ENCODE data around the gene NRDC.

Gene NRDC

DNA sequence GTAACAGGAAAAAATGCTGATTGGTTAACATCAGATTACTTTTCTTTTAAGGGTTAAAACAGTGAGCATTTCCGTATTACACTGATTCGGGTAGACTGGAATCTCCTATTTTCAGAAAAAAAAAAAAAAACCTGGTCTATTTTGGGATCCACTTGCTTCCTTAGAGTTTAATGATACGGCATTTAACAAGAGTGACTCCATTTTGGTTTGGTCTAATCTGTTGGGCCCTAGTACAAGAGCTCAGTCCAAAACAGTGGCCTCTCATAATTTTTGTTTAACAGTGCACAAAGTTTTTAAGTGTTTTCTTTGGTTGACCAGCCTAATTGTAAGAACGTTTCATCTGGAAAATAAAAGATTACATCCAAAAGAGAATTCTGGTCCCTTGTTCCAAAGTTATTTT lies 120.2 kb downstream of the NRDC start:
- no peak for DNase-seq

DNA sequence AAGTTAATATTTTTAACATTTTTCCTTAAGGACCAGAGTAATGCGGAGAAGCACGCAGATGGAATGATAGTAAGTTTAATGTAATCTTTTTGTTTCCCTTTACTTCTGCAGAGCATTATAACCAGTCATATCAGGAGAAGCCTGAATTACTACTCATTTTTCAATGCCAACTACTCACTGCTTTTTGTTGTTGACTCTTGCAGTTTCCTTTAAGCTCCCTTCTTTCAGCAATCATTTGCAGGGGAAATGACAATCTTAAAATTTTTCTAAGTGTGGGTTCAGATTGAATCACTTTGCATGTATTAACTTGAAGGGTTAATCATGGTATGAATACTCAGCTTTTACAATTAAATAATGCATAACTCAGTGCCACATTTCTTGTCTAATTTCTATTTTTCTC lies 122.2 kb downstream of the NRDC start:
- no peak for DNase-seq

DNA sequence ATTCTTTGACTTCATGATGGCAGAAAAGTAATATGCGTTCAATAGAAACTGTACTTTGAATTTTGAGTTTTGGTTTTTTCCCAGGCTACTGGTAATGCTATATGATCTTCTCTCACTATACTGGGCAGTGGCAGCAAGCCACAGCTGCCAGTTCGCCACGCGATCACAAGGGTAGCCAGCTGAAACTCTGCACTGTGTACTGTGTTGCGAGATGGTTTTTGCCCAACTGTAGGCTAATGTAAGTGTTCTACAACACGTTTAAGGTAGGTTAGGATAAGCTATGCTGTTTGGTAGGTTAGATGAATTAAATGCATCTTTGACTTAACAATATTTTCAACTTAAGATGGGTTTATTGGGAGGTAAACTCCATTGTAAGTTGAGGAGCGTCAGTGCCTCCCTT lies 123.1 kb downstream of the NRDC start:
- no peak for DNase-seq

DNA sequence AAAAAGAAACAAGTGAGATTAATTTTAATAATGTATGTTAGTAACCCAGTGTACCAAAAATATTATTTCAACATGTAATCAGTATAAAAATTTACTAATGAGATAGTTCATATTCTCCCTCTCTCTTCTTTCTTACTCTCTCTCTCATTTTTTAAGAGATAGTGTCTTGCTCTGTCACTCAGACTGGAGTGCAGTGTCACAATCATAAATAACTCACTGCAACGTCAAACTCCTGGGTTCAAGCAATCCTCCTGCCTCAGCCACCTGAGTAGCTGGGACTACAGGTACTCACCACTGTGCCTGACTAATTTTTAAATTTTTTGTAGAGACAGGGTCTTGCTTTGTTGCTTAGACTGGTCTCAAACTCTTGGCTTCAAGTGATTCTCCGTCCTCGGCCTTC lies 123.9 kb downstream of the NRDC start:
- no peak for DNase-seq

DNA sequence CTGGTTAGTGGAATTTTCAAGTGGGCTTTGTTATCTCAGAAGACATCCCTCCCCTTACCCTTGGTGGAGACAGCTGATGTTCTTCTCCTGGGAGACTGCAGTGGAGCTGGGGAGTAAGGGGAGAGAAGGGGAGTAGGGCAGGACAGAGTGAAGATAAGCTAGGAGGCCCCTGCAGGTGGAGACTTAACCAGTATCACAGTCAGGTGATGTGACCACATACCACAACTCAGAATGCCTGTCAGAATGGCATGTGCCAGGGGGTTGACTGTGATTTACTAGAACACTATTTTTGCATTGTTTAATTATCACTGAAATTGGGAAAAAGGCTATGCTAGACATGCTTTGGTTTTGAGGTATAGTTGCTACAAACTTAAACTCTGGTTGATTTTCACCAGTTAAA lies 124.6 kb downstream of the NRDC start:
- no peak for DNase-seq

DNA sequence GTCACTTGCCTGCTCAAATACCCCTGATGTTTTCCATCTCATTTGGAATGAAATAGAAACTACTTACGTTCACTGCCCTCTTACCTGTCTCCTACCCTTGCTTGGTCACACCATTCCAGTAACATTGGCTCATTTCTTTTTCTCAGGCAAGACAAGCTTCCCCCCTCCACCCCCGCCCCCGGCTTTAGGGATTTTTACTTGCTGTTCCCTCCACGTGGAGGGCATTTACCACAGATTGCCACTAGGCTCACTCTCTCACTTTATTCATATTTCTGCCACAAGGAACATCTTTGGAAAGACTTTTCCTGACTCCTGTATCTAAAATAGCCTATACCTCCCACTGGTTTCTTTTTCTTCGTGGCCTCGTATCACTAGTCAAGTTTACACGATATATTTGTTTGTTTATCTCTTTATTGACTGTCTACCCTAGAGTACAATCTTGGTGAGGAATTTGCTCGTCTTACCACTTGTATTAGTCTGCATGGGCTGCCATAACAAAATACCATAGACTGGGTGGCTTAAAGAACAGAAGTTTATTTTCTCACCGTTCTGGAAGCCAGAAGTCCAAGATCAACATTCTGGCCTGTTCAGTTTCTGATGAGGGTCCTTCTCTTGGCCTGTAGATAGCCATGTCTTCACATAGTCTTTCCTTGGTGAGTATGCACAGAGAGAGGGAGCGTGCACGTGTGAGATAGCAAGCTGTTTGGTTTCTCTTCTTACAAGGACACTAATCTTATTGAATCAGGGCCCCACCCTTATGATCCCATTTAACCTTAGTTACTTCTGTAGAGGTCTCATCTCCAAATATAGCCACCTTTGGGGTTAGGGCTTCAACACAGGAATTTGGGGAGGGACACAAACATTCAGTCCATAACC lies 126.2 kb downstream of the NRDC start:
- no peak for DNase-seq

DNA sequence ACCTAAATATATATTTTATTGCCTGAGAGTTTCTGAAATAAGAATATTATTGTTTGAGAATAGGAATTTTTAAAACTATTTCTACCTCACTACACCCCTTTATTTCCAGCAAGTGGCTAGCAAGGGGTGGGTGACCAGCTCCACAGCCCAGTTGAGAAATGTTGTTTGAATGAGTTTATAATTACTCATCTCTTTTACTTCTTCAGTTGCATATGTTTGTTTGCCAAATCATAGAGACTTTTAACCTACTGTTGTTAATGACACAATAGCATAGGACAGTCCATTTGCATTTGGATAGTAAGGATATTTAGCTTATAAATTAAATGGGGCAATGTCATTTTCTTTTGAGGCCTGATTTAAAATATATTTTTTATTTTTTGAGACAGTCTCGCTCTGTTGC lies 127.8 kb downstream of the NRDC start:
- no peak for DNase-seq

DNA sequence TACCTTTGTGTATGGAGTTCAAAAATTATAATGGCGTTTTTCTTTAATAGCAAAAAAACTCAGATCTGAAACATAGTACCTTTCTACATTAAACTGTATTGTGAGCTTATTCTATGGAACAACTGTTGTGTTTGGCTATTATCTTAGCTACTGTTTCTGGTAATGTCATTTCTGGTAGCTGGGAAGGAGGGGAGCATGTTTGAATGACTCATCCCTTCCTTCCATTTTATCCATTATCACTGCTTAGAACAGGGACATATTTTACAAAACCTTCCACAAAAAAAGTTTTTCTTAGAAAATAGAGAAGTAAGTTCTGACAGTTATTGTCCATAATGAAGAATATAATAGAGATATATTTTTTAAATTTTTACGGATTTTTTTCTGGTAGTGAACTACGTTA lies 128.3 kb downstream of the NRDC start:
- DNase-seq: no peak

DNA sequence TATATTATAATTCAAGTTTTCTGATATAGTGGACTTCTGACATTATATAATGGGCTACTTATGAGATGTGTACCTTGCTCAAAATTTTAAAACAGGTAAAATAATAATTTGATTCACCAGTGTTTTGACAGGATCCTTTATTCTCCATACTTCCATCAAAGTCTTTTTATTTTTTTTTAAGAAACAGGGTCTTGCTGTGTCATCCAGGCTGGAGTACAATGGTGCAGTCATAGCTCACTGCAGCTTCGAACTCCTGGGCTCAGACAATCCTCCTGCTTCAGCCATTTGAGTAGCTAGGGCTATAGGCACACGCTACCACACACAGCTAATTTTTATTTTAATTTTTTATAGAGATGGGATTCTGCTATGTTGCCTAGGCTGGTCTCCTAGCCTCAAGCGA lies 129.4 kb downstream of the NRDC start:
- DNase-seq: no peak

DNA sequence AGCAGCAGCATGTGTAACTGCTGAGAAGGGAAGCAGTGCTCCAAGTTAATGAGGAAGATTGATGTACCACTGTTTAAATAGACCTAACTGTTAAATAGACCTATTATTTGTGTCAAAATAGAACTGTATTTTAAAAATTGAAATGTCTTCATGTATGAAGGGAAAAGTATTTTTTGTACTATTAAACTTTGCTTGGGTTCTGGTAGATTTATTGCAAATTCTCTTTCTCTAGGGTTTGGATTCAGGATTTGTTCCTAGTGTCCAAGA lies 133.3 kb downstream of the NRDC start:
- no peak for DNase-seq

DNA sequence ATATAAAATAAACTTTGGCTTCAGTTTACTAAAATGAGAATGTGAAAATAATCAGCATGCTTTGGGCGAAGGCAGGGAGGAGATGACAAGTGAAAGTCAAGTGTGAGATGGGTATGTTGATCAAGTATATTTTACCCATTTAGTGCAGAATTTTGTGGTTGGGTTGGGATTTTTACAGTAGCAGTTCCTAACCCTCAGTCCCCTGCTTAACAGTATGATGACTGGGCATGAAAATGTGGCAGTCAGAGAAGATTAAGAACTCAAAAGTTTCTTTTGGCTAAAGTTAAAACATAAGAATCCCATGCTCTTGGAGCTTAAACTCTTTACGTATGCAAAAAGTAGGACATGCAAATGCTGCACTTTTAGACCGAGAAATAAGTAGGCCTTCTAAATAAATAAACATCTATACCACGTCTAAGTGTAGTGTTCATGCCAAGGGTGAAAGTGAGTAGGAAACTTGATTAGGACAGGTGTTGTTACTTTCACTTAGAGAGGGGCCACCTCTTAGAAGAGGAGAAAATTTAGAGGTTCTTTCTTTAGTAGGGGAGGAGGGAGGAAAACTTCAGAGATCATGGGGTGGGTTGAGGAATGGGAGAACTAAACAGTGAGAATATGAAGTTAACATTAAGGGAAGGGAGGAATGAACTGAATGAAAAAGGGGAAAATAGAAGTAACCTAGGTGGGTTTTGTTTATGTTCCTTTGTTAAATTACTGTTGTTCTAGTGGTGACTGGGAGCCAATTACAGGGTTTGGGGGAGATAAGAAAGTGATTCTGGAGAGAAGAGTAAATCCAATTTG lies 133.8 kb downstream of the NRDC start:
- no peak for DNase-seq

DNA sequence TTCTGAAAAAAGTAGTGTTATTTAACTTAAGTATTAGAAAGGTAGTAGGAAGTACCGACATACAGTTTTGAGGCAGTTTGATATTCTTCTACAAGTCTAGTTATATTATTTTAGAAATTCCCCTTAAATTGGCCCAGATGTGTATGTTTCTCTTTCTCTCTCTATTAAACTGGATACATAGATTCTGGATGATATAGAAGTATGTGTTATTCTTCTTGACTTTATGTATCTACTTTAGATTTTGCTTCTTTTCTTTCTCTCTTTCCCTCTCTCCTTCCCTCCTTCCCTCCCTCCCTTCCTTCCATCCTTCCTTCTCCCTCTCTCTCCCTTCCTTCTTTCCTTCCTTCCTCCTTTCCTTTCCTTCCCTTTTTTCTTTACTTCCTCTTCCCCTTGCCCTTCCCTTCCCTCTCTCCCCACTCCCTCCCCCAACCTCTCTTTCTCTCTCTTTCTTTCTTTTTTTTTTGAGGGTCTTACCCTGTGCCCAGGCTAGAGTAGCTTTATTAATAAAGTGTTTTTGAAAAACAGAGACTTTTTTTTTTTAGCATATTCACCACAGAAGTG lies 137.3 kb downstream of the NRDC start:
- no peak for DNase-seq

DNA sequence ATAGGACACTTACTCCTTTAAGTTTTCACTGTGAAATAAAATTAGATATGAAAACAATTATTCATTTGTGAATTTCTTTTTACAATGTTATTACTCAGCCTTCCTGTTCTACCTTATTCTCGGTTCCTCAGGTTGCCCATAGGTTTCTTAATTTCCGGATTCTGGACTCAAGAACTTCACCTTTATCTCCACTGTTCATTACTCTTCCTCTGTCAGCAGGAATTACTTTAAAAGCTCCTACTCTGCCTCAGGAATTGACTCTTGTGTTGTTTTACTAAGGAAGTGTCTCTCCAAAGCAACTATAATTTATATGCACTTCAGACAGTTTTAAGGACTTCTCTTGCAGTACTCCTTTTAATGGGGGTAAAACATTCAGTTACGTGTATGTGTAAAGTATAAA lies 137.9 kb downstream of the NRDC start:
- no peak for DNase-seq

All from CD4-positive, alpha-beta T cell treated with Interleukin-10 for 1 hour (primary cell).